GM10248 (cell line): ENCODE results near the gene LAMA4.

Experiments
- CTCF ChIA-PET: fragments of 300-600 bp; sonication (Branson Sonifier 250); formaldehyde crosslinking; extraction: SDS; loops from one replicate; lab custom pipeline; 2021; ENCODE audit warnings: antibody characterized with exemption; lab: Yijun Ruan, JAX
- POLR2A ChIA-PET: fragments of 350-650 bp; sonication (Branson Sonifier 250); formaldehyde crosslinking; extraction: SDS; loops from one replicate; lab custom pipeline; 2020; ENCODE audit warnings: antibody characterized with exemption; lab: Yijun Ruan, JAX
- DNase-seq: peaks from one replicate; pipeline ENCODE4 v3.0.0; 2012; ENCODE audit errors: extremely low spot score
- TF ChIP-seq, protein P1 (sequence below): IDR thresholded peaks from 2 replicates; pipeline ENCODE4 v1.5.1; 2012; ENCODE audit warnings: mild to moderate bottlenecking, low read depth; ENCODE audit errors: extremely low read depth, missing control alignments, control extremely low read depth

LAMA4 gene

DNA sequence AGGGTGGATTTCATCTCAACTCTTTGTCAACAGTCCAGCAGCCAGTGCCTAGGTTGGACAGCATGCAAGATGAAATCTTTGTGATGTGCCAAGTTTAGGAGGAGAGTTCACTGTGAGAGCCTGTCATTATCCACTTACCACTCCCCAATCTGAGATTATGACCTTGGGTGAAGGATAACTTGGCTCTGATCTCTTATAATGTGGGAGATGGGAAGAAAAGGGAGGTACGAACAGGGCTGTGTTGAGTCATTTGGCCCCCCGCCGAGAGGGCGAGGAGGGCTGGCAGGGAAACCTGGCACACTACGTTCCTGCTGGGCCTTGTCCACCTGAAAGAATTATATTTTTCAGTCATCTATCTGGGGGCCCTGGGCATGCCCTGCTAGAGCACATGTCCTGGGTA is 35.8 kb downstream of the LAMA4 start:
- CTCF ChIA-PET: interaction anchor here (1.0 kb wide), 2 partner anchors 14 to 39 kb away, joined by 3 read pairs; no protein-coding TSS in a partner anchor
- DNase-seq: no peak
- POLR2A ChIA-PET: no interaction called here

GRCh38 chr6:112216662-112217551 is 37.5 kb downstream of the LAMA4 start:
- DNase-seq: no peak
- ChIA-PET POLR2A (no interaction called here), CTCF (interaction anchor here (1.0 kb wide), 1 partner anchor 37 kb away, joined by 5 read pairs; no protein-coding TSS in a partner anchor)
- TF ChIP-seq, protein P1, sequence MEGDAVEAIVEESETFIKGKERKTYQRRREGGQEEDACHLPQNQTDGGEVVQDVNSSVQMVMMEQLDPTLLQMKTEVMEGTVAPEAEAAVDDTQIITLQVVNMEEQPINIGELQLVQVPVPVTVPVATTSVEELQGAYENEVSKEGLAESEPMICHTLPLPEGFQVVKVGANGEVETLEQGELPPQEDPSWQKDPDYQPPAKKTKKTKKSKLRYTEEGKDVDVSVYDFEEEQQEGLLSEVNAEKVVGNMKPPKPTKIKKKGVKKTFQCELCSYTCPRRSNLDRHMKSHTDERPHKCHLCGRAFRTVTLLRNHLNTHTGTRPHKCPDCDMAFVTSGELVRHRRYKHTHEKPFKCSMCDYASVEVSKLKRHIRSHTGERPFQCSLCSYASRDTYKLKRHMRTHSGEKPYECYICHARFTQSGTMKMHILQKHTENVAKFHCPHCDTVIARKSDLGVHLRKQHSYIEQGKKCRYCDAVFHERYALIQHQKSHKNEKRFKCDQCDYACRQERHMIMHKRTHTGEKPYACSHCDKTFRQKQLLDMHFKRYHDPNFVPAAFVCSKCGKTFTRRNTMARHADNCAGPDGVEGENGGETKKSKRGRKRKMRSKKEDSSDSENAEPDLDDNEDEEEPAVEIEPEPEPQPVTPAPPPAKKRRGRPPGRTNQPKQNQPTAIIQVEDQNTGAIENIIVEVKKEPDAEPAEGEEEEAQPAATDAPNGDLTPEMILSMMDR: no peak

More for the DNA sequence above, 35.8 kb downstream of the LAMA4 start:
- TF ChIP-seq, protein P1: no peak

GRCh38 chr6:112215488-112216284 is 38.7 kb downstream of the LAMA4 start:
- TF ChIP-seq, protein P1: no peak
- ChIA-PET CTCF (no interaction called here), POLR2A (no interaction called here)
- DNase-seq: no peak

GRCh38 chr6:112214739-112215269 is 39.6 kb downstream of the LAMA4 start:
- POLR2A ChIA-PET: no interaction called here
- DNase-seq: no peak
- CTCF ChIA-PET: no interaction called here
- TF ChIP-seq, protein P1: no peak

GRCh38 chr6:112210852-112211251 is 43.5 kb downstream of the LAMA4 start:
- ChIA-PET POLR2A (no interaction called here), CTCF (interaction anchor here (1.3 kb wide), 2 partner anchors 14 to 26 kb away, joined by 3 to 4 read pairs; no protein-coding TSS in a partner anchor)
- no peak for DNase-seq
- TF ChIP-seq, protein P1: no peak

GRCh38 chr6:112209131-112209530 is 45.2 kb downstream of the LAMA4 start:
- CTCF ChIA-PET: interaction anchor here (1.0 kb wide), 1 partner anchor 46 kb away, joined by 4 read pairs; no protein-coding TSS in a partner anchor
- TF ChIP-seq, protein P1: no peak

More at GRCh38 chr6:112209131-112209530, 45.2 kb downstream of the LAMA4 start:
- POLR2A ChIA-PET: no interaction called here
- DNase-seq: no peak
